Left lobe of liver (tissue), 2 donors: ENCODE data around the gene TRIM15. TPM values are rescaled to one million over a fixed set of nuclear protein-coding genes. Genes with fewer than 3 reads are reported as not detected.
A peak's percentile ranks its signal among the peaks of the same experiment; 100 is the strongest.

Experiments
- ATAC-seq: fragments of 200-7000 bp; cut with Tn5 transposase; one replicate; pipeline ENCODE4 v1.9.1; 2020; ENCODE audit warnings: mild to moderate bottlenecking, moderate library complexity
- DNase-seq: peaks from one replicate; pipeline ENCODE4 v3.0.0-alpha.2; 2020; ENCODE audit warnings: low spot score
- total RNA-seq: library from RNA; stranded (reverse); gene quantifications from one replicate; pipeline ENCODE4 v1.2.1, GENCODE V29; 2021
- donor health status: DM: no; HTN: no; CAD: no; lungs with moderate emphysema.
- donor health status: DM: no; HTN: yes; CAD: no.

Gene TRIM15
- total RNA-seq, 1 donor from 2014 or later, result 3.0 TPM

DNA sequence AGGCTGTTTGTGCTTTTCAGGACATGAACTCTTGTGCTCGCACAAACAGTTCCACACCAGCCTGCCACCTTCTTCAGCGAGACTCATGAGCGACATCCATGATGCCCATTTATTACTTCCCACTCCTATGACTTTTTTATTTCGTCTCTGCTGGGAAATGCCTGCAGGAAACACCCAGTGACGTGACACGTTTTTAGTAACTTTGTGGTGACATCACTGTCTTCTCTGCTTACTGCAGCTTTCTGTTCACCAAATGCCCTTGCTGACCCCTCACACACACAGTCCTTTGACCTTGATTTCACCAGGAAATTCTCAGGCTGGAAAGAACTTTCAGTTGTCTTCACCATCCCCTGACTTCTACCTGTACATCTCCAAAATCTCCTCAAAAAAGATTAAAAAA lies 18.5 kb upstream of the TRIM15 start:
- ATAC-seq, result no peak
- DNase-seq, result no peak

GRCh38 chr6:30145818-30146217 lies 17.5 kb upstream of the TRIM15 start:
- ATAC-seq (no peak), DNase-seq (no peak)

- DNase-seq (no peak), ATAC-seq (no peak)
Measured at GRCh38 chr6:30147096-30147495, 16.2 kb upstream of the TRIM15 start.

DNA sequence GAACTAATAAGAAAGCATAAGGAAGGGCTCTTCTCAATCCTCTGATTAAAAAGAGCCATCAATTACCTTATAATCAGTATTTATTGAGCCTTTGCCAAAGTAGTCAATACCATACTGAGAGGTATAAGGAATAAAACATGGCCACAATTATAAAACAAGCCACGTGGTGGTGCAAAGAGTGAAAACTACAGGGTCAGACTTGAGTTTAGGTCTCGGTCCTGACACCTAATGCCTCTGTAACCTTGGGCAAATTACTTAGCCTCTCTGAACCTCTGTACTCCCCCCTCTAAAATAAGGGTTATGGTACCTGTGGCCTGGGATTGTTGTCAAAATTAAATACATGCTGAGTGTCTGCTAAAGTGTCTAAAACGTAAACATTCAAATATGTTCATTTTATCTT lies 14.1 kb upstream of the TRIM15 start:
- peak; percentile 38 for ATAC-seq
- no peak for DNase-seq

DNA sequence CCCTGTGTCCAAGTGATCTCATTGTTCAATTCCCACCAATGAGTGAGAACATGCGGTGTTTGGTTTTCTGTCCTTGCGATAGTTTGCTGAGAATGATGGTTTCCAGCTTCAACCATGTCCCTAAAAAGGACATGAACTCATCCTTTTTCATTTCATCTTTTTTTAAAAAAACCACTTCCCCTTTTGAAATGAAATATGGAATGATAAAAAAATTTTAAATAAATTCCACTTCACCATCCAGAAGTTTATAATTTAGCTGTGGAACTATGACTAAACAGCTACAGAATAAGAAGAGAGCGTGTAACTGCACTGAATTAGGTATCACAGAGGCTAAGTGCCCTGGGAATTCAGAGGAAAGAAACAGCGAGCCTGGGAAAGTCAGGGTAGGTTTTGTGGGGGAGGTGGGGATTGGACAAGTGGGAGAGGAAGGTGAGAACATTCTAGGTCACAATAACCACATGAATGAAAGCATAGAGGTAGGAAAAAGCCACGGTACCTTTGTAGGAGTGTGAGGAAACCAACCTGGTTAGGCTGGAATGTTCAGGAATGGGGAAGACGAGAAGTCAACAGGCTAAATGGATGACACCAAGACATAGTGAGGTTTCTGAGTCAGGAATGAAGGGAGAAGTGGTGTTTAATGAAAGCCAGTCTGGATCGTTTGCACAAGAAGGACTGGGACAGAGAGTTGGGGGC lies 13.3 kb upstream of the TRIM15 start:
- DNase-seq, result no peak

GRCh38 chr6:30150671-30151395 lies 12.5 kb upstream of the TRIM15 start:
- DNase-seq, result no peak
- ATAC-seq, result no peak

More for the DNA sequence above, 13.3 kb upstream of the TRIM15 start:
- no peak for ATAC-seq

DNA sequence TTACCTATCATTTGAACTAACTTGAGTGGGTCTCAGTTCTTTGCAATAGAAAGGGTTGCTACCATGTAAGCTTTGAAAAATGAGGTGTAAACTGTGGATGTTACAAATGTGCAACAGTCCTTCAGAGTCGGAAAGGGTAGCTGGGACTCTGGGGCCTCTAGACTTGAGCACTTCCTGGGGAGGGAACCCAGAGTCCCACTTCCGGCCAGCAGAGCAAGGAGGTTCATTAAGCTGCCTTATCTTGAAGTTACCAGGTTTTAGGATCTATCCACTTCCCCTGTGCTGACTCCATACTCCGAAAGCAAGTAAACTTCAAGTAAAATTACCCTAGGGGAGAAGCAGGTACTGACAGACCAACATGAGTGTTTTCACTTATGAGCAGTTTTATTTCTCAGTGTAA lies 11.8 kb upstream of the TRIM15 start:
- ATAC-seq (no peak), DNase-seq (no peak)

DNA sequence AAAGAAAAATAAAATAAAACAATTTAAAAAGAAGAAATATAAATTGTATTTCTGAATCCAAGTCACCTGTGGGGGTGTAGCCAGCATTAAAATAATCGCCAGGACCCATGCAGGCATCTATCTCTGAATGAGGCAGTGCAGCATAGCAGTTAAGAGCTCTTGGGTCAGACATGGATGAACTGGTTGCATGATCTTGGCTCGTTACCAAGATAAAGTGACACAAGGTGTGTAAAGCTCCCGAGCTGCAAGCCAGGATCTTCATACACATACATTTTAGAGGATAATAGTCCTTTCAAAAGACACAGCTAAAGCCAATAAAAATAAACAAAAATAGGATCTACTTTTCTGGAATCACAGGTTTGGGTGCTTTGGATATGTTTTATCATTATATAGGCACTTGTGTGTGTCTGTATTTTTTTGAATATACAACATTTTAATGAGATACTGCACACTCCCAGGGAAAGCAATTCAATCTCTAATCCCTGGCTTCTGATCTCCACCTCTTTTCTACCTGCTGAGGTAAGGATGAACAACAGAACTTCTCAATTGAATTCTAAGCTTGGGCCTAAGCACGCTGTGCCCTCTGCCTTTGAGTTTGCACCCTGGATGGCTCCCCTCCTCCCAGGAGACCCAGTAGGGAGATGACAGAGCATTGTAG lies 11.2 kb upstream of the TRIM15 start:
- no peak for DNase-seq
- peak; percentile 59 for ATAC-seq

DNA sequence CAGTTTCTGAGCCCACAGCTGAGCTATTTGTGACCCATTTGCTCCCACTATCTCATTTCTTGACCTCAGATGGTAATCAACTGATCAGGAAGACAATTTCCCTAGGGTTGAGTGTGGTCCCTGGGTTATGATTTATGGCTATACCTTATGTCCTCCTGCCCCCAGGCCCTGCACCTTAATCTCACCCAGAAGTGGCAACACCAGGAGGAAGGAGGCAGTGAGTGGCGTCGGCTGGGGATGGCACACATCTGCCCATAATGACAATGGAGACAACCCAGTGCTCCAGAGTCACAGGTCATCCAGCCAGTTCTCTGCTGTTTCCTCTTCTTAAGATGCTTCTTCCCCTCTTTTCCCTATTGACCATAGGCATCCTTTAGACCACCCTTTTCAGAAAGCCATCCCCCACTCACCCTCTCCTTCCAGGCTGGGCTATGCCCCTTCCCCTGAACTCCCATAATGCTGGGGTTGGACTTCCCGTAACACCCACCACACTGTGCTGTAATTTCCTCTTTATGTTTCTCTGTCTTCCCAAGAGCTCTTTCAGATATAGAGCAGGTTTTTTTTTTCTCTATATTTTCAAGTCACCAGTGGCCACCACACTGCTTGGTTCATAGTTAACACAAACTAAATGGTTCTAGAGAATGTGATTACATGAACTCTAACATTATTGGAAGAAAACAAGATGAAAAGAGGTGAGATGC lies 10.3 kb upstream of the TRIM15 start:
- DNase-seq (no peak), ATAC-seq (no peak)

DNA sequence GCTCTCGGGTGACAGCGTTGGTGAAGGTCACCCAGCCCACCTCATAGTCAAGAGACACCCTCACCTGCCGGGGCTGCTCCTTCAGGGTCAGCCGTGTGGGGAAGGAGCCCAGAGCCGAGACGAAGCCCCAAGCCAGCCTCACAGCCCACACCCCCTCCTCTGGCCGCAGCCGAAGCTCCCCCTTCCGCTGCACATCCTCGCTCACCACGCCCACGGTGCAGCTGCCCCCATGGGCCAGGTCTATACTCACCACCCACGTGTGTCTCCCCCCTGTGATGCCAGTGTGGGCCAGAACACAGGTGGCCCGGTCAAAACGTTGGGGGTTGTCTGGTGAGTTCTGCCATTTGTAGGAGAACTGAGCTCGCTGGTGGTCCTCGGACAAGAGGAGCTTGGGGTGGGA lies 9.3 kb upstream of the TRIM15 start:
- ATAC-seq, result no peak
- no peak for DNase-seq

DNA sequence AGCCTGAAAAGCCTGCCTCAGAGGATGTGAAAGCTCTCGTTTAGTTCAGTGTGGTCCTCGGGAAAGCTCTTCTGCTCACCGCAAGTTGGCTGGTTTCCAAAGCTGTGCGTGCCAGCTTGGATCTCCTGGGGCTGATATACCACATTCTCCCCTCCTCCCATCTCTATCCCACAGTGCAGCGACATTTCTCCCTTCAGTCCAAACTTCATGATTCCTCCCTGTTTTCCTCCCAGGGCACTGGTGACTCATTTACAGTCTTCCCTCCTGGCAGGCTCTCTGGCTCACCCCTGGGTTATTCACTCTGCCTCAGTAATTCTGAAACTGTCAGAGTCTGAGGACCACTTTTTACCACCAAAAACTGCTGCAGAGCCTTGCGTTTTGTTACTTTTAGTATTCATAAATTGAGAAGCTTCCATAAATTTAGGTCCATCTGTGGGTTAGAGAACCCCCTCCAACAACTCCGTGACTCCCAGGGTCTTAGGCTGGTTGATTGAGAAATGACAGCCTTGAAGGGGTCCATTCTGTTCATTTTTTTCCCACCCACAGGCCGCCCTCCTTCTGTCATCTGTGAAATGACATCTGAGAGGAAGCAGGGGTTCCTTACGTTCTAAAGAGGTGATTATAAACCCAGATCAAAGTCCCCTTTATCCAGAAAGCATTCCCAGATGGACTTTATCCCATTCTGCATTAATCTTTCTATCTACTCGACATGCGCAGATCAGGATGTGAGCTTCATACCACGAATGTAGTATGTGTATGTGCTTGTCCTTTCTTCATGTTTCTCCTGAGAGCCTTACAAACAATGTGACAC lies 8.4 kb upstream of the TRIM15 start:
- ATAC-seq (peak; percentile 62), DNase-seq (no peak)

- DNase-seq (no peak), ATAC-seq (no peak)
Measured at GRCh38 chr6:30155520-30156261, 7.7 kb upstream of the TRIM15 start.

- DNase-seq, result no peak
- peak; percentile 63 for ATAC-seq
Measured at GRCh38 chr6:30156262-30156599, 7.1 kb upstream of the TRIM15 start.

GRCh38 chr6:30156774-30157173 lies 6.6 kb upstream of the TRIM15 start:
- DNase-seq, result no peak
- no peak for ATAC-seq

DNA sequence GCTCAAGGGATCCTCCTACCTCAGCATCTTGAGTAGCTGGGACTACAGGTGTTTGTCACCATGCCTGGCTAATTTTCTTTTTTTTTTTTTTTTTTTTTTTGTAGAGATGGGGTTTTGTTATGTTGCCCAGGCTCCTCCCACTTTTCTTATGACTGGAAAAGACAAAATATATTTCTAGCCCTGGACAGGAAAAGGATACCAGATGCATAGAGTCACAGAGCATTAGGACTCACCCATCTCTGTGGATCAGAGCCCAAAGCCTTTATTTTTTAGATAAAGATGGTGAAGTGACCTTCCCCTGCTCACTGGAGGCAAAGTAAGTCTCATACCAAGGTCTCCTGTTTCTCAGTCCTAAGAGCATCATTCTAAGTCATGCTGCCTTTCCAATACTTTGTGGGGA lies 5.8 kb upstream of the TRIM15 start:
- DNase-seq, result no peak
- no peak for ATAC-seq

GRCh38 chr6:30157999-30158398 lies 5.3 kb upstream of the TRIM15 start:
- ATAC-seq, result no peak
- no peak for DNase-seq

GRCh38 chr6:30158475-30159040 lies 4.8 kb upstream of the TRIM15 start:
- DNase-seq (no peak), ATAC-seq (no peak)

DNA sequence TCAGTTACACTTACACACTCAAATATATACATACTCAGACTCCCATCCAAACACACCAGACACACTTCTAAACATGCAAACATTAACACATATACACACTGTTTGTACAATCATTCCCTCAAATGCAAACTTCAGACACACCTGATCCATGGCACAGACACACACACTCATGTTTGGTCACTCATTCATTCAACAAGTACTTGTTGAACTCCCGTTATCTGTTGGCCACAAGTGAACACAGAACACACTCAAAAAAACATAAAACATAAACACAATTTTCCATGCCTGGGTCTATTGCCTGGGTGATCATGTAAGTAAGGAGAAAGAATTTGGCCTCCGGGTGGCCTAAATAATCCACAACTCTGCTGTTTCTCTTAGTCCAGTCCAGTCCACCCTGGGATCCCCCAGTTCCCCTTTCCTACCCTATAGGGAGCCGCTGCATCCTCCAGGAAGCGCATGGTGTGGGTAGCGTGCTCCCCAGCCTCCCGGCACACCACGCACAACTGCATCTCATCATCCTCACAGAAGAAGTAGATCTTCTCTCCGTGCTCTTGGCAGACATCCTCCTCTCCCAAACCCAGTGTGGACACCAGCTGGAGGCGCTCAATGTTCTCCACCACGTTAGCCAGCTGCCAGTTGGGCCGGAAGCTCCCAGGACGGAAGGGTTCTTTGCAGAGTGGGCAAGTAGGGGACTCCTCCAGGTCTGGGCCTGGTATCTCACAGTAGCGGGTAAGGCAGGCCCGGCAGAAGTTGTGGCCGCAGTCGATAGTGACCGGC lies 3.1 kb upstream of the TRIM15 start:
- ATAC-seq, result no peak
- no peak for DNase-seq
